Fibroblast of lung (primary cell): Measurements from ENCODE around the gene AGRN.

Experiments
- EZH2 ChIP-seq: IDR thresholded peaks from 2 replicates; pipeline ENCODE4 v1.5.1; 2012; ENCODE audit warnings: low read length, control low read depth, mild to moderate bottlenecking; ENCODE audit errors: missing control alignments
- TF ChIP-seq, protein P1 (sequence below), 2 donors: IDR thresholded peaks in 1 of 2; conservative IDR thresholded peaks in 1 of 2; 1 replicate in 1 of 2; 2 replicates in 1 of 2; pipeline ENCODE4 v1.5.1; 2011 to 2012; ENCODE audit warnings: low read length in 2 of 2, control low read depth in 1 of 2, inconsistent platforms in 1 of 2, low read depth in 1 of 2, mild to moderate bottlenecking in 1 of 2

DNA sequence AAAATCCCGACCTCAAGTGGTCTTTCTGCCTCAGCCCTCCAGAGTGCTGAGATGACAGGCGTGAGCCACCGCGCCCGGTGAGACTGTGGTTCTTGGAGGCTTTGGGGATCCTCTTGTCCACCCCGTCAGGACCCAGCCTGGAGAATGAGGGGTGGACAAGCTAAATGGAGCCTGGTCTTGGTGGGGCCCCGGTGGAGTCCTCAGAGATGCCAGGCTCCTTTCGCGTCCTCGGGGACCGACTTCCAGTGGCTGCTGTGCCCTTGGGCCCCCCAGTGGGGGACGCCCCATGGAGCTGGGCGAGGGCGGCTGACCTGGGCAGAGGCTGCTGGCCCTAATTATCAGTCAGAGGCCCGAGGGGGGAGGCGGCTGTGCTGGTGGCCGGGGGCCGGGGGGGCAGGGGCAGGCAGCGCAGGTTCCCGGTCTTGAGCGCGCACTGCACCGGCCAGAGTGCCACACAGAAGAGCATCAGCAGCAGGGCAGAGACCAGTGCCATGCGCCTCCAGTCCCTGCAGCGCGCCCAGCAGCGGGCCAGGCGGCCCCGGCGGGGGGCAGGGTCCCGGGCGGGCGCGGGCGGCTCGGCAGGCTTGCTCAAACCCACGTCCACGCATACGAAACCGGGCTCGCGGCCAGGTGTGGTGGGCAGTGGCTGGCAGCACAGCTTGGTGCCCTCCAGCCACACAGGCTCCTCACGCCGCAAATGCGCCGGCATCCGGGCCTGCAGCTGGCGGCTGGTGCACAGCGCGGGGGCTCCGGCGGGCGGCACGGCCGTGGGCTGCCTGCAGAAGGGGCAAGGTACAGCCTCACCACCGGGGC is 51.8 kb downstream of the AGRN start:
- TF ChIP-seq, protein P1, sequence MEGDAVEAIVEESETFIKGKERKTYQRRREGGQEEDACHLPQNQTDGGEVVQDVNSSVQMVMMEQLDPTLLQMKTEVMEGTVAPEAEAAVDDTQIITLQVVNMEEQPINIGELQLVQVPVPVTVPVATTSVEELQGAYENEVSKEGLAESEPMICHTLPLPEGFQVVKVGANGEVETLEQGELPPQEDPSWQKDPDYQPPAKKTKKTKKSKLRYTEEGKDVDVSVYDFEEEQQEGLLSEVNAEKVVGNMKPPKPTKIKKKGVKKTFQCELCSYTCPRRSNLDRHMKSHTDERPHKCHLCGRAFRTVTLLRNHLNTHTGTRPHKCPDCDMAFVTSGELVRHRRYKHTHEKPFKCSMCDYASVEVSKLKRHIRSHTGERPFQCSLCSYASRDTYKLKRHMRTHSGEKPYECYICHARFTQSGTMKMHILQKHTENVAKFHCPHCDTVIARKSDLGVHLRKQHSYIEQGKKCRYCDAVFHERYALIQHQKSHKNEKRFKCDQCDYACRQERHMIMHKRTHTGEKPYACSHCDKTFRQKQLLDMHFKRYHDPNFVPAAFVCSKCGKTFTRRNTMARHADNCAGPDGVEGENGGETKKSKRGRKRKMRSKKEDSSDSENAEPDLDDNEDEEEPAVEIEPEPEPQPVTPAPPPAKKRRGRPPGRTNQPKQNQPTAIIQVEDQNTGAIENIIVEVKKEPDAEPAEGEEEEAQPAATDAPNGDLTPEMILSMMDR (conservative IDR thresholded peaks at IDR 0.05 in 1 of 2, IDR thresholded peaks at IDR 0.05 in 1 of 2; ENCODE audit: low read depth in 1 of 2, low read length in 2 of 2), result no peak
- TF ChIP-seq EZH2, result no peak
